ENCODE results near the gene FDCSP. TPM values are rescaled to one million over a fixed set of nuclear protein-coding genes. Genes with fewer than 3 reads are reported as not detected.

The FDCSP gene
- not detected for total RNA-seq
- not detected for total RNA-seq (2013)

GRCh38 chr4:70225824-70226223 is at the start of gene FDCSP:
TSS of gene FDCSP (plus strand) at chr4:70226124. CDS start at chr4:70231195, 5,071 bp downstream.
- ATAC-seq (no peak), DNase-seq (no peak)
- Mint-ChIP-seq H3K4me3 (no peak within 1 kb of the TSS), H3K27ac (no peak within 1 kb of the TSS), H3K27me3 (ENCODE audit: low read depth in 2 of 2) (no peaks in the 10 kb centered on the region), H3K36me3 (no peaks in the 10 kb centered on the region), H3K4me1 (no peaks in the 10 kb centered on the region), H3K9me3 (peaks cover 2 to 8% of the 10 kb centered on the region in 2 donors)
- intact Hi-C loops (cut with micrococcal nuclease): no loop called here
- no peak for TF ChIP-seq CTCF (IDR thresholded peaks at IDR 0.05)
- Histone ChIP-seq H3K36me3 (ENCODE audit: control insufficient read depth, insufficient read depth, low read length) (no peaks in the 10 kb centered on the region), H3K27ac (ENCODE audit: low read length) (no peak within 1 kb of the TSS), H3K4me3 (ENCODE audit: low read length) (no peak within 1 kb of the TSS), H3K9me3 (ENCODE audit: control insufficient read depth, insufficient read depth, low read length) (no peaks in the 10 kb centered on the region), H3K27me3 (ENCODE audit: control insufficient read depth, insufficient read depth, low read length) (no peaks in the 10 kb centered on the region), H3K4me1 (ENCODE audit: control insufficient read depth, insufficient read depth, low read length) (no peaks in the 10 kb centered on the region)
- no CpG with 5 or more reads among the region's 2 CpGs for WGBS (ENCODE audit: insufficient coverage)

- Mint-ChIP-seq H3K4me1 (no peaks in the 10 kb centered on the region), H3K9me3 (peaks cover 0 to 9% of the 10 kb centered on the region in 2 donors), H3K4me3 (no peak overlapping the region), H3K27ac (no peak overlapping the region), H3K36me3 (no peaks in the 10 kb centered on the region), H3K27me3 (ENCODE audit: low read depth in 2 of 2) (no peaks in the 10 kb centered on the region)
- no peak for DNase-seq
- intact Hi-C loops (cut with micrococcal nuclease): no loop called here
- H3K27ac ChIP-seq (ENCODE audit: low read length): no peak overlapping the region
- no peaks in the 10 kb centered on the region for H3K36me3 ChIP-seq (ENCODE audit: control insufficient read depth, insufficient read depth, low read length)
- no peak for ATAC-seq
- no peaks in the 10 kb centered on the region for H3K9me3 ChIP-seq (ENCODE audit: control insufficient read depth, insufficient read depth, low read length)
- WGBS (ENCODE audit: insufficient coverage): 76% methylated on average over 4 of the region's 5 CpGs
- TF ChIP-seq CTCF (IDR thresholded peaks at IDR 0.05): no peak
- no peaks in the 10 kb centered on the region for H3K27me3 ChIP-seq (ENCODE audit: control insufficient read depth, insufficient read depth, low read length)
- H3K4me3 ChIP-seq (ENCODE audit: low read length): no peak overlapping the region
- H3K4me1 ChIP-seq (ENCODE audit: control insufficient read depth, insufficient read depth, low read length): no peaks in the 10 kb centered on the region
Observed at GRCh38 chr4:70177090-70177489, 48.8 kb upstream of the FDCSP start.

- Mint-ChIP-seq H3K4me3 (no peak overlapping the region), H3K4me1 (no peaks in the 10 kb centered on the region), H3K9me3 (peaks cover 0 to 9% of the 10 kb centered on the region in 2 donors), H3K27me3 (ENCODE audit: low read depth in 2 of 2) (no peaks in the 10 kb centered on the region), H3K27ac (no peak overlapping the region), H3K36me3 (no peaks in the 10 kb centered on the region)
- Histone ChIP-seq H3K9me3 (ENCODE audit: control insufficient read depth, insufficient read depth, low read length) (no peaks in the 10 kb centered on the region), H3K27me3 (ENCODE audit: control insufficient read depth, insufficient read depth, low read length) (no peaks in the 10 kb centered on the region), H3K4me3 (ENCODE audit: low read length) (no peak overlapping the region), H3K27ac (ENCODE audit: low read length) (no peak overlapping the region), H3K4me1 (ENCODE audit: control insufficient read depth, insufficient read depth, low read length) (no peaks in the 10 kb centered on the region), H3K36me3 (ENCODE audit: control insufficient read depth, insufficient read depth, low read length) (no peaks in the 10 kb centered on the region)
- ATAC-seq: no peak
- TF ChIP-seq CTCF (IDR thresholded peaks at IDR 0.05): no peak
- intact Hi-C loops (cut with micrococcal nuclease): no loop called here
- no peak for DNase-seq
- WGBS (ENCODE audit: insufficient coverage): 68% methylated on average over 4 of the region's 5 CpGs
Observed at GRCh38 chr4:70178075-70178660, 47.8 kb upstream of the FDCSP start.

- TF ChIP-seq CTCF (IDR thresholded peaks at IDR 0.05): no peak
- no peaks in the 10 kb centered on the region for H3K4me1 Mint-ChIP-seq
- no peaks in the 10 kb centered on the region for H3K36me3 ChIP-seq (ENCODE audit: control insufficient read depth, insufficient read depth, low read length)
- no peaks in the 10 kb centered on the region for H3K9me3 ChIP-seq (ENCODE audit: control insufficient read depth, insufficient read depth, low read length)
- no peaks in the 10 kb centered on the region for H3K4me1 ChIP-seq (ENCODE audit: control insufficient read depth, insufficient read depth, low read length)
- H3K4me3 ChIP-seq (ENCODE audit: low read length): no peak overlapping the region
- H3K27ac ChIP-seq (ENCODE audit: low read length): no peak overlapping the region
- WGBS (ENCODE audit: insufficient coverage): 88% methylated on average over 1 of the region's 2 CpGs
- H3K36me3 Mint-ChIP-seq: no peaks in the 10 kb centered on the region
- DNase-seq (no peak), ATAC-seq (no peak)
- H3K4me3 Mint-ChIP-seq: no peak overlapping the region
- intact Hi-C loops (cut with micrococcal nuclease): no loop called here
- no peaks in the 10 kb centered on the region for H3K27me3 Mint-ChIP-seq (ENCODE audit: low read depth in 2 of 2)
- H3K27me3 ChIP-seq (ENCODE audit: control insufficient read depth, insufficient read depth, low read length): no peaks in the 10 kb centered on the region
- H3K9me3 Mint-ChIP-seq: peaks cover 0 to 4% of the 10 kb centered on the region in 2 donors
- H3K27ac Mint-ChIP-seq: no peak overlapping the region
Observed at GRCh38 chr4:70179811-70180210, 46.1 kb upstream of the FDCSP start.
